Activated T-cell treated with anti-CD3 and anti-CD28 coated beads, Interleukin-2, amount 50 U/mL, for 24 hours (primary cell): ENCODE data around the gene DCC.

Source experiments
- DNase-seq: peaks from one replicate; pipeline ENCODE4 v3.0.0-alpha.2; 2020
- H3K27ac Mint-ChIP-seq: 2 replicates; pipeline ENCODE4 v1.8.0; 2020; ENCODE audit warnings: mild to moderate bottlenecking, mixed read lengths
- H3K27me3 Mint-ChIP-seq: 2 replicates; pipeline ENCODE4 v1.8.0; 2020; ENCODE audit warnings: mixed read lengths
- H3K36me3 Mint-ChIP-seq: 2 replicates; pipeline ENCODE4 v1.8.0; 2020; ENCODE audit warnings: low read depth, mixed read lengths
- H3K4me1 Mint-ChIP-seq: 2 replicates; pipeline ENCODE4 v1.8.0; 2020; ENCODE audit warnings: low read depth, mixed read lengths
- H3K4me3 Mint-ChIP-seq: 2 replicates; pipeline ENCODE4 v1.8.0; 2020; ENCODE audit warnings: mild to moderate bottlenecking, moderate library complexity, mixed read lengths
- H3K9me3 Mint-ChIP-seq: 2 replicates; pipeline ENCODE4 v1.8.0; 2020; ENCODE audit warnings: mixed read lengths

The DCC gene

DNA sequence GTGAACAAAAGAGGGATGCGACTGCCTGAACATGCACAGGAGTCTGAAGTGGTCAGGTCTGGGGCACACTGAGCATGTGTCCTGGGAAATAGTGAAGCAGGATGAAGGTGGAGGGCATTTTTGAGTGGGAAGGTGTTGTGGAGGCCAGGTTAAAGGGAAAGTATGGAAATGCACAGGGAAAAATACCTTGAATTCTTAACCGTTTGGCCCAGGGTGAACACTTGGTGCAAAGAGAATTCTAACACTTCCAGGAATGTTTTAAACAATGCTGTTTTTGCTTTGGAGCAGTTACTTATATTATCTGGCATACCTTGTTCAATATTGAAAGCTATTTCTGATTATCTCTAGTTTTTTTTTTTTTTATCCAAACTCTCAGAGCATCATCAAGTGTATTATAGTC lies 623.5 kb downstream of the DCC start:
- H3K4me3 Mint-ChIP-seq: no peak overlapping the region
- no peaks in the 10 kb centered on the region for H3K36me3 Mint-ChIP-seq
- no peak for DNase-seq
- peaks cover 8% of the 10 kb centered on the region for H3K9me3 Mint-ChIP-seq
- H3K27me3 Mint-ChIP-seq: no peaks in the 10 kb centered on the region
- no peaks in the 10 kb centered on the region for H3K4me1 Mint-ChIP-seq
- no peak overlapping the region for H3K27ac Mint-ChIP-seq

DNA sequence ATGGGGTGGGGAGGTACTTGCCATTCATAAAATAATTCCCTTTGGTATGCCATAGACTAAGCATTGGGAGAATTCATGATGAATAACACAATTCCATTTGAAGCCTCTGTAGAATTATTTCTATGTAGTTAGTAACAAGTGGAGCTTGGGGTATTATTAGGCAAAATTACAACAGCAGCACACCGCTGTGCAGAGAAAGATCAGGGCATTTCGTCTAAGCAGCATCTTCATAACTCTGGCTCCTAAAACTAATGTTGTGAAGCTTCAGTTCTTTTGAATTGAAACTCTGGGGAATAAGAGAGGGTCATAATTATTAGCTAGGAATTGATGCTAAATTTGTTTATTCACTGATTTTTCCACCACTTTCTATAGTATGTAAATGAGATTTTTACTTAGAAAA lies 630.7 kb downstream of the DCC start:
- Mint-ChIP-seq H3K9me3 (peaks cover 4% of the 10 kb centered on the region), H3K36me3 (no peaks in the 10 kb centered on the region), H3K4me1 (no peaks in the 10 kb centered on the region), H3K27me3 (no peaks in the 10 kb centered on the region), H3K4me3 (no peak overlapping the region), H3K27ac (no peak overlapping the region)
- no peak for DNase-seq

DNA sequence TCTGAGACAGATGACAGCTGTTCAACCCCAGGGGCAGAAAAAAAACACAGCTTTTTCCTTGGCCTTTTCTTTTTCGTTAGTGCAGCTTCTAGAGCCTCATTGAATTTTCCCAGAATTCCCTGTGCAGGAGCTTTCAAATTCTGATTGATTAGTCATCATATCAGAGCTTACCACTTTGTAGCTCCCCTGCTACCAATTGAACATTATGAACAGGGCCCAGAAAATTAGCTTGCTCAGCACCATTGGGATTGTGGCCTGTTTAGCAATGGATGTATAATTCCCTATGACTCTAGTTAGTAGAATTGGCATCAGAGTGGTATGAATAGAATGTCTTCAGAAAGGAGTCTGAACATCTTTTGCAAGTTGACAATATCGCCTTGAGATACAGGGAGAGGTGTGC lies 631.1 kb downstream of the DCC start:
- no peaks in the 10 kb centered on the region for H3K4me1 Mint-ChIP-seq
- H3K9me3 Mint-ChIP-seq: peaks cover 4% of the 10 kb centered on the region
- H3K27ac Mint-ChIP-seq: no peak overlapping the region
- no peaks in the 10 kb centered on the region for H3K27me3 Mint-ChIP-seq
- H3K36me3 Mint-ChIP-seq: no peaks in the 10 kb centered on the region
- DNase-seq: no peak
- no peak overlapping the region for H3K4me3 Mint-ChIP-seq

DNA sequence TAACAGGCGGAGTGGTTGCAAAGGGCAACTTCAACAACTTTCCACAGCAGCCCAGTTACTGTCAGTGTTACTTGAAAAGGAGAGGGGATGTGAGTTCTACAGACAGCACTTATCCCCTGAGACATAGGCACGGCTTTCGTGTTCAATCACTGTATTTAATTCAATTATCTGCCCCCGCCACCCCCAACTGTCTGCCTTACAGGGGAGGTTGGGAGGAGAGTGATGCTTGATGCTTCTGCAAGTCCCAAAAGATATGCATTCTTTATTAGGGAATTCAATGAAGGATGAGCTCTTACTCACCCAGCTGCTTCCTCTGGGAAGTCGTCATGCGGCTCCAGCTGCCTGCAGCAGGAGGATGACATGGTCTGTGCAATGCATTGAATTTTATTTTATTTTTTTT lies 639.9 kb downstream of the DCC start:
- Mint-ChIP-seq H3K4me3 (no peak overlapping the region), H3K27ac (no peak overlapping the region), H3K27me3 (no peaks in the 10 kb centered on the region), H3K36me3 (no peaks in the 10 kb centered on the region), H3K9me3 (peaks cover 2% of the 10 kb centered on the region), H3K4me1 (no peaks in the 10 kb centered on the region)
- DNase-seq: no peak

DNA sequence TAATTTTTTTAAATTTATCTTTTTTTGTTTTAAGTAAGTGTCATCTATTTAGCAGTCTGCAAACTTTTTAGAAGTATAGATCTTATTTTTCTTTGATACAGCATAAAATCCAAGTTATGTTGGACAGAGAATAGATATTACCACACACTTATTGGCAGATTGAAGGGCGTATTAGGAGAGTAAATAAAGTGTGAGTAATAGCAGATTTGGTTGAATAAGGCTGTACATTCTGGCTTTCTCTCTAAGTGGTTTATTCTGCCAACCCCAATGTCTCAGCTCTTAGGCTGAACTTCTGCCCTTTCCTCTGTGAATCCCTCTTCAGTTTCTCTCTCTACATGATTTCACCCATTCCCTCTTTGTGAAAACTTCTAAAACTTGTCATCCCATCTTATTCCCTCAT lies 651.2 kb downstream of the DCC start:
- no peak overlapping the region for H3K27ac Mint-ChIP-seq
- no peaks in the 10 kb centered on the region for H3K27me3 Mint-ChIP-seq
- no peak overlapping the region for H3K4me3 Mint-ChIP-seq
- no peaks in the 10 kb centered on the region for H3K4me1 Mint-ChIP-seq
- H3K9me3 Mint-ChIP-seq: peaks cover 3% of the 10 kb centered on the region
- DNase-seq: no peak
- no peaks in the 10 kb centered on the region for H3K36me3 Mint-ChIP-seq

DNA sequence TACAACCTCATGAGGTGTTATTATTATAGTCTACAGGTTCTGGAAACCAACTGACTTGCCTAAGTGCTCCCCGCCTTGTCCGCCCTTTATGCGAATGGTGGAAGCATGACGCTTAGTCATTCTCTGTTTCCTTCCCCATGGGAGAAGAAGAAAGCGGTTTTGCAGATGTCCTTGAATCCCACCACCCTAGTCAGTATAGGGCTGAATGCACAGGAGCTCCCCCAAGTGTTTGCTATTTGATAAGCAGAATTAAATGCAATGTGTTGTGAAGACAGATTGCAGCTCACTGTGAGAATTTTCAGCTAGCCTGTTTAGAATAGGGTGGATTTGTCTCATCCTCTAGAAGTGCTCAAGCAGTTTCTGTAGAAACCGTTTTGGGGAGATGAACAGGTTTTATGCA lies 652.0 kb downstream of the DCC start:
- Mint-ChIP-seq H3K4me1 (no peaks in the 10 kb centered on the region), H3K9me3 (peaks cover 3% of the 10 kb centered on the region), H3K36me3 (no peaks in the 10 kb centered on the region), H3K27me3 (no peaks in the 10 kb centered on the region), H3K4me3 (no peak overlapping the region), H3K27ac (no peak overlapping the region)
- DNase-seq: no peak

DNA sequence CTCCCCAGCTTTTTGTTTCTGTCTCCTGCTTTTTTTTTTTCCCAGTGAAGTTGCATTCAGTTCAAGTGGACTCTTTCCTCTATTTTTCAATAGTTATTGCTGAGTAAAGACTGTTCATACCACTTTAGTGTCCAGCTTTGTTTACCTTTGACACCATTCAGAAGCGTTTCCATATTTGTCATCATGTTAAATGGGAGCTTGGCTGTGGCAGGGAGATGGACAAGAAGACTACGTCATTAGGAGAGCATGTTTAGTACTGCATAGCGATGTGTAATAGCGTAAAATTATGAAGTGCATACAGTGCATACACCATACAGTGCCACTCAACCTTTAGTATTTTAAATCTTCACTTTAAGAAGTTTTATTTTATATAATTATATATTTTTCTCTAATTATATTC lies 655.9 kb downstream of the DCC start:
- H3K27ac Mint-ChIP-seq: no peak overlapping the region
- peaks cover 6% of the 10 kb centered on the region for H3K9me3 Mint-ChIP-seq
- no peak for DNase-seq
- no peaks in the 10 kb centered on the region for H3K27me3 Mint-ChIP-seq
- no peaks in the 10 kb centered on the region for H3K36me3 Mint-ChIP-seq
- H3K4me1 Mint-ChIP-seq: no peaks in the 10 kb centered on the region
- H3K4me3 Mint-ChIP-seq: no peak overlapping the region

DNA sequence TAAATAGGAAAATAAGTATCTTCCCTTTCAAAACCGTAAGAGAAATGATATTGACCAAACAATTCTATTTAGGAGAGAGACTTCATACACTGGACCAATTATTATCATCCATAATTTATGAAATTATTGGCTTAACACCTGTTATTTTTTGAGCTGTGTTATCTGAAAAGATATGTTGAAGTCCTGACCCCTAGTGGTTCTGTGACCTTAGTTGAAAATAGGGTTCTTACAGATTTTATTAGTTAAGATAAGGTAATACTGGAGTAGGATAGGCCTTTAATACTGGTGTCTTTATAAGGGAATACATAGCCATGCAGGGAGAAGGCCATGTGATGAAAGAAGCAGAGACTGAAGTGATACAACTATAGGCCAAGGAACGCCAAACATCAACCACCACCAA lies 659.6 kb downstream of the DCC start:
- no peak for DNase-seq
- Mint-ChIP-seq H3K27ac (no peak overlapping the region), H3K36me3 (no peaks in the 10 kb centered on the region), H3K4me3 (no peak overlapping the region), H3K9me3 (peaks cover 8% of the 10 kb centered on the region), H3K27me3 (no peaks in the 10 kb centered on the region), H3K4me1 (no peaks in the 10 kb centered on the region)

DNA sequence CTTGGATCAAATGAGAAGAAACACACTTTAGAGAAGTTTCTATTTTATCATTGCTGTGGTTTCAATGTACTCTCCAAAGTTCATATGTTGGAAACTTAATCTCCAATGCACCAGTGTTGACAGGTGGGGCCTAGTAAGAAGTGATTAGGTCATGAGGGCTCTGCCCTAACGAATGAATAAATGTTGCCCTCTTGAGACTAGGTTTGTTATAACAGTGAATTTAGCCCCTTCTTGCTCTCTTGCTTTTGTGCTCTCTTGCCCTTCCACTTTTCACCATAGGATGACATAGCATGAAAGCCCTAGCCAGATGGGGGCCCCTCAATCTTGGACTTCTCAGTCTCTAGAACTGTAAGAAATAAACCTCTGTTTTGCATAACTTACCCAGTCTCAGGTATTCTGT lies 664.8 kb downstream of the DCC start:
- no peak overlapping the region for H3K27ac Mint-ChIP-seq
- H3K4me3 Mint-ChIP-seq: no peak overlapping the region
- no peaks in the 10 kb centered on the region for H3K27me3 Mint-ChIP-seq
- H3K36me3 Mint-ChIP-seq: no peaks in the 10 kb centered on the region
- H3K9me3 Mint-ChIP-seq: peaks cover 8% of the 10 kb centered on the region
- no peak for DNase-seq
- H3K4me1 Mint-ChIP-seq: no peaks in the 10 kb centered on the region

DNA sequence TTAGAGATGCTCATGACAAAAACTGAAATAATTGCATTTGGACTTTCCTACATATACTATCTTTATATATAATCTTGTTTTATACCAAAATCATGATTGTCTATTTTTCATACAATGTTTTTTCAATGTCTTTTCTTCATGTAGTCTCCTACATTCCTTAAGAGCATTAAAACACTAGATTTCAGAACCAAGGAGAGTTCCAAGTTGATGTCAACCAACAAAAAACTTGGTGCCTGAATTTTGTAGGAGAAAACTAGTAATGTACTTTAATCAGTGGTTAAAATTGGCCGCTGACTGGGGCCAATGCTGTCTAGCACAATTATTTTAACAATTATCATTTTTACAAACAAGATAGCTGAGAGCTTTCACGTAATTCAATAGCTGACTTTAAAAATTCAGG lies 678.8 kb downstream of the DCC start:
- peaks cover 6% of the 10 kb centered on the region for H3K9me3 Mint-ChIP-seq
- no peak overlapping the region for H3K4me3 Mint-ChIP-seq
- H3K36me3 Mint-ChIP-seq: no peaks in the 10 kb centered on the region
- DNase-seq: no peak
- H3K27me3 Mint-ChIP-seq: no peaks in the 10 kb centered on the region
- no peak overlapping the region for H3K27ac Mint-ChIP-seq
- H3K4me1 Mint-ChIP-seq: no peaks in the 10 kb centered on the region

DNA sequence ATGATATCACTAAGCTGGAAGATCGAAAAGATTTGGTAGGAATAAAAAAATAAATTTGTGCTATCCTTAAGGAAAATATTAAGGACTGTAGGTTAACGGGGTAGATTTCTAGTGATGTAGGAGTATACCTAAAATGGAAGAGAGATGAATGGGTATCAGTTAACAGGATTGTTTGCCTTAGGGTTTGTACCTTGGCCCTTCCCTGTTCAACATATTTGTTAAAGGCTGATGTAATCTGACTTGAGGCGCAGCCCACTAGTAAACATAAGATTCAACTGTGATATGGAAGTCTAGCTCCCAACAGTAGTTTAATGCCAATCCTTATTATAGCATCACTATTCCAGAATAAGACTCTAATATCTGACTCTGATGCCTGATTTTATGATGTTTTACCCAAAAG lies 685.2 kb downstream of the DCC start:
- no peak for DNase-seq
- no peaks in the 10 kb centered on the region for H3K27me3 Mint-ChIP-seq
- H3K9me3 Mint-ChIP-seq: peaks cover 9% of the 10 kb centered on the region
- no peaks in the 10 kb centered on the region for H3K36me3 Mint-ChIP-seq
- H3K4me1 Mint-ChIP-seq: no peaks in the 10 kb centered on the region
- H3K27ac Mint-ChIP-seq: no peak overlapping the region
- no peak overlapping the region for H3K4me3 Mint-ChIP-seq

DNA sequence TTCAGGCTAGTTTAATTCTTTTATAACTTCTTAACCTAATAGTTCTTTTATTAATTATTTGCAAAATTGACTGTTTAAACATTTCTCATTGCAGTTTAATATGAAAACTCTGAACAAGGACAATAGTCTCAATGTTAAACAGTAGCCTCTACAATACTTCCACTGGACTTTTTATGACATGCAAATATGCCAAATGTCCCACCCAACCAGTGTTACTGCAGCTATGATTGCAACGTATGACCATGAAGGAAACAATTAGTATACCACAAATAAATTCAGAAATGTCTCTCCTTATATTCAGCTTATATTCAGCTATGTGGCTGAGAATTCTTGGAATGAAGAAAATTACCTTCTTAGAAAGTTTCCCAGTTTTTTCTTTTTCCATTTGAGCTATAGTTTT lies 688.6 kb downstream of the DCC start:
- no peak for DNase-seq
- H3K27me3 Mint-ChIP-seq: no peaks in the 10 kb centered on the region
- no peak overlapping the region for H3K4me3 Mint-ChIP-seq
- no peaks in the 10 kb centered on the region for H3K4me1 Mint-ChIP-seq
- no peaks in the 10 kb centered on the region for H3K36me3 Mint-ChIP-seq
- peaks cover 5% of the 10 kb centered on the region for H3K9me3 Mint-ChIP-seq
- no peak overlapping the region for H3K27ac Mint-ChIP-seq

DNA sequence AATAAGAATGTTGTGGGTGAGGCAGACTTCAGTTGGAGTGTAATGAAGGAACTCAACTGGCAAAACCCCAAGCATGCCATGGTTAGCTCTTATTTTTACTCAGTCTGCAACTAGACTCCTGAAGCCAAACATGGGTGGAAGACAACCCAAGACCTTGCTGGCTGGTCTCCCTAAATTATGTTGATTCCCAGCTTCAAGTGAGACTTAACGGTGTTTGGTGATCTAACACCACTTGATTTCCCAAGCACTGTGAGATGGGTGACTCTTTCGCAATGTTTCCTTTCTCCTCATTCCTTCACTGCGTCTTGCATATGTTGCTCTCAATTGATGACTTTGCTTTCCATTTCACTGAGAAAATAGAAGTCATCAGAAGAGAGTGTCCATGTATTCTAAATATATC lies 693.1 kb downstream of the DCC start:
- H3K4me3 Mint-ChIP-seq: no peak overlapping the region
- peaks cover 4% of the 10 kb centered on the region for H3K9me3 Mint-ChIP-seq
- no peak overlapping the region for H3K27ac Mint-ChIP-seq
- H3K36me3 Mint-ChIP-seq: no peaks in the 10 kb centered on the region
- no peaks in the 10 kb centered on the region for H3K4me1 Mint-ChIP-seq
- DNase-seq: no peak
- H3K27me3 Mint-ChIP-seq: no peaks in the 10 kb centered on the region

DNA sequence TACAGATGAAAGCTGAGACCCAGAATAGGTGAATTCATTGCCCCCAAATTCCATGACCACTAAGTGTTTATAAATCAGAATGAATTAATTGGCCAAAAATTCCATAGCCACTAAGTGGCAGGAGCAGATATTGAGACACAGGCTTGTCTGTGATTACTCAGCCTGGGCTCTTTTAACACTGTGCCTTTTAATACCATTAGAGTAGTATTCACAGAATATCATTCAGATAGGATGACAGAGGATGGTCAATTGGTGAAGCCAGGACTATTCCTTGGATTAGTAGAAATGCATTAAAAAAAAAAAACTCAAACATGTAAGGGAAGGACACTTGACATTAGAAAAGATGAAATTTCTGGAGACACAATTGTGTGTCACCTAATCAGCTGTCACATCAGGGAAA lies 698.6 kb downstream of the DCC start:
- Mint-ChIP-seq H3K27me3 (no peaks in the 10 kb centered on the region), H3K4me1 (no peaks in the 10 kb centered on the region), H3K27ac (no peak overlapping the region), H3K4me3 (no peak overlapping the region), H3K36me3 (no peaks in the 10 kb centered on the region), H3K9me3 (peaks cover 17% of the 10 kb centered on the region)
- DNase-seq: no peak

DNA sequence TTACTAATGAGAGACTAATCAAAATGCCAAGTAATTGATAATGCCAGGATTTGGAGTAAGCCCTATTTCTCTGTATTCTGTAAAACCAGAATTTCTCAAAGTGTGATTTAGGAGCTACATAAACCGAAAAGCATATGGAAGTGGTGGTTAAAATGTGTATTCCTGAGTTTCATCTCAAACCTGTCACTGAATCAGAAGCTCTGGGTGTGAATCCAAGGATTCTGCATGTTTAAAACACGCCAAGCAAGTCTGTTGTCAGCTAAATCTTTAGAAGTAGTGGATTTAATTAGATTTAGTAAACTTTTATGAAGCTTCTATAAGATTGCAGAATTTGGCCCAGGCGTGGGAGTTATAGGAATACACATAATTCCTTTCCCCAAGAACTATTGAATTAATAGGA lies 700.3 kb downstream of the DCC start:
- no peaks in the 10 kb centered on the region for H3K4me1 Mint-ChIP-seq
- H3K4me3 Mint-ChIP-seq: no peak overlapping the region
- no peaks in the 10 kb centered on the region for H3K36me3 Mint-ChIP-seq
- no peak for DNase-seq
- H3K27ac Mint-ChIP-seq: no peak overlapping the region
- no peaks in the 10 kb centered on the region for H3K27me3 Mint-ChIP-seq
- H3K9me3 Mint-ChIP-seq: peaks cover 17% of the 10 kb centered on the region

DNA sequence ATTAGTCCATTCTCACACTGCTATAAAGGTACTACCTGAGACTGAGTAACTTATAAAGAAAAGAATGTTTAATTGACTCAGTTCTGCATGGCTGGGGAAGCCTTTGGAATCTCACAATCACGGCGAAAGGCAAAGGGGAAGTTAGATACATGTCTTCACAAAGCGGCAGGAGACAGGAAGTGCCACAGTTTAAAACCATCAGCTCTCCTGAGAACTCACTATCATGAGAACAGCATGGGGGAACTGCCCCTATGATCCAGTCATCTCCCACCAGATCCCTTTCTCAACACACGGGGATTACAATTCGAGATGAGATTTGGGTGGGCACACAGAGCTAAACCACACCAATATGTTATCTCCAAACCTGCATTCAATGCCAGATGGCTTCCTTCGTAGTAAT lies 716.1 kb downstream of the DCC start:
- H3K4me1 Mint-ChIP-seq: no peaks in the 10 kb centered on the region
- no peaks in the 10 kb centered on the region for H3K27me3 Mint-ChIP-seq
- H3K27ac Mint-ChIP-seq: no peak overlapping the region
- peaks cover 3% of the 10 kb centered on the region for H3K9me3 Mint-ChIP-seq
- DNase-seq: no peak
- H3K36me3 Mint-ChIP-seq: no peaks in the 10 kb centered on the region
- no peak overlapping the region for H3K4me3 Mint-ChIP-seq
